NK-92 treated with Interleukin-12 subunit alpha and Interleukin-12 subunit beta, amount 100 ng/mL, for 24 hours (cell line): Measurements from ENCODE around the gene IL25.
"Not testable (repeated sequence)": the region's sequence is repeated elsewhere in the genome, so short reads cannot be mapped to it uniquely, and the experiment has no call there.

ENCODE experiments used
- DNase-seq: peaks from one replicate; lab custom pipeline; 2025; lab: John Stamatoyannopoulos, UW

The IL25 gene

DNA sequence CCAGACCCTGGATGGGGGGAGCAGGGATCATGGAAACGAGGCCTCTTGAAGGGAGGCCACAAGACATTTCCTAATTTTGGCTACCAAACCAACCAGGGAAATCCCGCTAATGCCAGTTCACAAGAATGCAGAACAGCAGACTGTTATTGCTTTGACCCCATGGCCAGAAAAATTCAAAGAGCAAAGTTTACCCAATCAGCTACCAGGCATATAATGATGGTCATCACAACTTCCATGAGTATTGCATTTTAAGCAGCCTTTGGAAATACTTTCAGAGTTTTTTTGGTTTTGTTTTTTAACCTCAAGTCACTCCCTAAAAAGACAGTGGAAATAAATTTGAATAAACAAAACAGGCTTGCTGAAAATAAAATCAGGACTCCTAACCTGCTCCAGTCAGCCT, at the start of gene IL25:
Gene IL25 (plus strand): TSS at position 301 of the 400 bp plus-strand sequence.
- no peak for DNase-seq

DNA sequence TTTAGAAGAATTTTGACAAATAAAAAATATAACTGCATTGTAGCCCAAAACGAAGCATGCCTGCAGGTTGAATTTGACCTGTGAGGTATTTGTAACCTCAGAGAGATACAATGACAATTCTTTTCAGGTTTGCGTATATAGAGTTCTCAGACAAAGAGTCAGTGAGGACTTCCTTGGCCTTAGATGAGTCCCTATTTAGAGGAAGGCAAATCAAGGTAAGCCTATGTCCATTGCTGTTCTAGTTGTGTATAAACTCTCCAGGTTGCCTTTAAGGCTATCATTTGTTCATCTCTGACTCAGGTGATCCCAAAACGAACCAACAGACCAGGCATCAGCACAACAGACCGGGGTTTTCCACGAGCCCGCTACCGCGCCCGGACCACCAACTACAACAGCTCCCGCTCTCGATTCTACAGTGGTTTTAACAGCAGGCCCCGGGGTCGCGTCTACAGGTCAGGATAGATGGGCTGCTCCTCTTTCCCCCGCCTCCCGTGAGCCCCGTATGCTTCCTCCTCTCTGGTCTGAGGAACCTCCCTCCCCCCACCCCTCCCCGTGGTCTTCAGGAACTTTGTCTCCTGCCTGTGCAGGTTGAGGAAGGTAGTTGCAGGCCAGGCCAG, 48.7 kb upstream of the IL25 start:
- DNase-seq, result no peak

DNA sequence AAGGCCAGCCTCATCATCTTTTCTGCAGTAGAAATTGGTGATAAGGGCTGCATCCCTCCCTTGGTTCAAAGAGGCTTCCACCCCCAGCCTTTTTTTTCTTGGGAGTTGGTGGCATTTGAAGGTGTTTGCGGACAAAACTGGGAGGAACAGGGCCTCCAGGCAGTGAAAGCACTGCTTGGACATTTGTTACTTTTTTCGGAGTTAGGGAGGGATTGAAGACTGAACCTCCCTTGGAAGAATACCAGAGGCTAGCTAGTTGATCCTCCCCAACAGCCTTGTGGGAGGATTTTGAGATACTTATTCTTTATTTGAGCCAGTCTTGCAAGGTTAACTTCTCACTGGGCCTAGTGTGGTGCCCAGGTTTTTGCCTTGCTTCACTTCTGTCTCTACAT, 48.2 kb upstream of the IL25 start:
- DNase-seq, result no peak

DNA sequence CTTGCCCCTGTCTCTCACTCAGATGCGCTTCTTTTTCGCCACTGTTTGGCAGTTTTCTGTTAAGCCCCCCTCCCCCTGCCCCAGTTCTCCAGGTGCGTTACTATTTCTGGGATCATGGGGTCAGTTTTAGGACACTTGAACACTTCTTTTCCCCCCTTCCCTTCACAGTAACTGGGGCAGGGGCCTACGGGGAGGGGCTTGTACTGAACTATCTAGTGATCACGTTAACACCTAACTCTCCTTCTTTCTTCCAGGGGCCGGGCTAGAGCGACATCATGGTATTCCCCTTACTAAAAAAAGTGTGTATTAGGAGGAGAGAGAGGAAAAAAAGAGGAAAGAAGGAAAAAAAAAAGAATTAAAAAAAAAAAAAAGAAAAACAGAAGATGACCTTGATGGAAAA, 47.6 kb upstream of the IL25 start:
- DNase-seq, result no peak

DNA sequence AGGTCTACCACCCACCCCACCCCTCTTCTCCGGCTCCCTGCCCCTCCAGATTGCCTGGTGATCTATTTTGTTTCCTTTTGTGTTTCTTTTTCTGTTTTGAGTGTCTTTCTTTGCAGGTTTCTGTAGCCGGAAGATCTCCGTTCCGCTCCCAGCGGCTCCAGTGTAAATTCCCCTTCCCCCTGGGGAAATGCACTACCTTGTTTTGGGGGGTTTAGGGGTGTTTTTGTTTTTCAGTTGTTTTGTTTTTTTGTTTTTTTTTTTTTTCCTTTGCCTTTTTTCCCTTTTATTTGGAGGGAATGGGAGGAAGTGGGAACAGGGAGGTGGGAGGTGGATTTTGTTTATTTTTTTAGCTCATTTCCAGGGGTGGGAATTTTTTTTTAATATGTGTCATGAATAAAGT, 46.9 kb upstream of the IL25 start:
- DNase-seq, result not testable (repeated sequence)

DNA sequence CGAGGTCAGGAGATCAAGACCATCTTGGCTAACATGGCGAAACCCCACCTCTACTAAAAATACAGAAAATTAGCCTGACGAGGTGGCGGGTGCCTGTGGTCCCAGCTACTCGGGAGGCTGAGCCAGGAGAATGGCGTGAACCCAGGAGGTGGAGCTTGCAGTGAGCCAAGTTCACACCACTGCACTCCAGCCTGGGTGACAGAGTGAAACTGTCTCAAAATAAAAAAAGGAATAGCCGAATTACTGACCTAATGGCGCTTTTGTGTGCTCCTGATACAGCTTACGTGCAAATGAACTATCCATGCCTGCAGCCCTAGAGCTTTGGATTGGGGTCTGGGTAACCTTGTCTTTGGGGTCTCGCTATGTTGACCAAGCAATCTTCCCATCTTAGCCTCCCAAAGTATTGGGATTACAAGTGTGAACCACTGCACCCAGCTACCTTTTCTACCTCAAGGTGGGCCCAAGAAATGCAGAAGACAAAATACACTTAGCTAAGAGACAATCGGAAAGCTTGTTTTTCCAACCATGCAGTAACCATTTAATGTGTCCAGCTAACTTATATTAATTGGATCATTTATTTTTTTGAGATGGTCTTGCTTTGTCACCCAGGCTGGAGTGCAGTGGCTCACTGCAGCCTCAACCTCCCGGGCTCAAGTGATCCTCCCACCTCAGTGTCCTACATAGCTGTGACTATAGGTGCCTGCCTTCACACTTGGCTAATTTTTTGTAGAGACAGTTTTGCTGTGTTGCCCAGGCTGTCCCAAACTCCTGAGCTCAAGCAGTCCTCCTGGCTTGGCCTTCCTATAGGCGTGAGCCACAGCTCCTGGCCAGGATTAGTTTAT, 45.9 kb upstream of the IL25 start:
- no peak for DNase-seq

DNA sequence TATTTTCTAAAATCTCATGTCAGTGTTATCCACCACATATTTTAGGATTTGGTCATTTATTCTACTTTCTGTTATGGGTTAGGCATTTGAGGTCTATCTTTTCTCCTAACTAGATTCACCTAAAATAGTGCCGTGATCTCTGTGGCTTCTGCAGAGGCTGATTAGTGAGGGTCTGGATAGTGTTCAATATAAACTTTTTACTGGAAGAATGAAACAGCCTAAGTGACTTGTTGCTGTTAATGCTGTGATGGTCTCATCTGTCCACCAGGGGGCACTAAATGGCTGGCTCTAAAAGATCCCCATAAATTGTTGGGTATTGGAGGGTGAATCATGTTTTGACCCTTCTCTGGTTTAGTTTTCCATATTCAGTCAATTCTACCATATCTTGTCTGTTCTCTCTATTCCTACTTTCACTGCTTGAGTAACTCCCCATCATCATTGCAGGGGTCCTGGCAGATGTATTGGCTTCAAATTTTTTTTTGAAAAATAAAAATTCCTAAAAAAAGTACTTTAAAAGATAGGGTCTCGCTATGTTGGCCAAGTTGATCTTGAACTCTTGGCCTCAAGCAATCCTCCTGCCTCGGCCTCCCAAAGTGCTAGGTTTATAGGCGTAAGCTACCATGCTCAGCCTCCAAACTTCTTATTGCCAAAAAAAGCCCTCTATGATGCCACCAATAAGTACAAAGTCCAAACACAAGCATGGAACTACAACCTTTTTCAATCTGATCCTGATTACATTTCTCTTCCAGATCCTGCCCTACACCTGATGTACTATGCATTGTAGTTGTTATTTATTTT, 44.5 kb upstream of the IL25 start:
- peak; percentile 32 for DNase-seq

DNA sequence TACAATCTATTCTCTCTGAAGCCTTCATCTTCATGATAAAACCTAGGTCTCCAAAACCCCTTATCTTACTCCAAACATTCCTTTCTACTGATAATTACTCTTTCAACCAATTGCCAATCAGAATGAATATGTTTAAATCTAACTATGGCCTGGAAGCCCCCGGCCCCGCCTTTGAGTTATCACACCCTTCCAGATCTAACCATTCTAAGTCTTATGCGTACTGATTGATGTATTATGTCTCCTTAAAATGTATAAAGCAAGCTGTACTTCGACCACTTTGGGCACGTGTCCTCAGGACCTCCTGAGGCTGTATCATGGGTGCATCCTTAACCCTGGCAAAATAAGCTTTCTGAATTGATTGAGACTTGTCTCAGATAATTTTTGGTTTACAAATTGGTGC, 37.0 kb upstream of the IL25 start:
- no peak for DNase-seq

DNA sequence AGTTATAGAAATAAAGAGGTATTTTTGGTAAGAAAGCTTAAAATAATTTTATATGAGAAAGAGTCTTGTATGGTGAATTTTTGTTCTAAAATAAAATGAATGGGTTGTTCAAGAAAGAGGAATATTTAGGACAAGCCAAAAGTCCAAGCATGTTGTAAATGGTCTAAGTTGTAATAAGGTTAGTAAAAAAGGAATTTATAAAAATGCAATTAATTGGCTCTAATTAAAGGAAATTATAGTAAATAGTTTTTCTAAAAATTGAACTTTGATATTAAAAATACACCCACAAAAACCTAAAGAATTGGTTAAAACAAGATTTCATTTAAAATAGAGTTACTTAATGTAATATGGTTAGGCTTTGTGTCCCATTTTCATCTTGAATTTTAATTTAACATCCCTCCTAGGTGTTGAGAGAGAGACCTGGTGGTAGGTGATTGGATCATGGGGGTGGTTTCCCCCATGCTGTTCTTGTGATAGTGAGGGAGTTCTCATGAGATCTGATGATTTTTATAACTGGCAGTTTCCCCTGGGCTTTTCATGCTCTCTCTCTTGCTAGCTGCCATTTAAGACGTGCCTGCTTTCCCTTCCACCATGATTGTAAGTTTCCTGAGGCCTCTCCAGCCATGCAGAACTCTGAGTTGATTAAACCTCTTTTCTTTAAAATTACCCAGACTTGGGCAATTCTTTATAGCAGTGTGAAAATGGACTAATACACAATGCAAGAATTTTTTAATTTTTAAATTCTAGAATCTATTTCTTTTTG, 32.9 kb upstream of the IL25 start:
- DNase-seq, result no peak

DNA sequence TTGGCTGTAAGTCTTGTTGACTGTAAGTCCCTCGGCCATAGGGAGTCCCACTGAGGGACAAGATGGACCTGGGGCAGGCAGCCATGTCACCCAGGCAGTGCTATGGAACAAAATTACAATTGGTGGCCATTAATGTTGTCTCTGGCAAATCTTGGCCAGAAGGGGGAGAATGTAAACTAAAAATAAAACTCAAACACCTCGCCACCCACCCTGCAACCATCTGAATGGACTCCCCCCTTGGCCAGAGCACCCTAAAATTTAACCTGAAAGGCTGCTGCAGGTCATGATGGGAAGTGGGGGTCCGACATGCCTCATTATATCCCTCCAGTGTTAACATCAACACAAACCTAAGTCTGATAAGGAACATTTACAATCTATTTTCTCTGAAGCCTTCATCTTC, 28.1 kb upstream of the IL25 start:
- no peak for DNase-seq

DNA sequence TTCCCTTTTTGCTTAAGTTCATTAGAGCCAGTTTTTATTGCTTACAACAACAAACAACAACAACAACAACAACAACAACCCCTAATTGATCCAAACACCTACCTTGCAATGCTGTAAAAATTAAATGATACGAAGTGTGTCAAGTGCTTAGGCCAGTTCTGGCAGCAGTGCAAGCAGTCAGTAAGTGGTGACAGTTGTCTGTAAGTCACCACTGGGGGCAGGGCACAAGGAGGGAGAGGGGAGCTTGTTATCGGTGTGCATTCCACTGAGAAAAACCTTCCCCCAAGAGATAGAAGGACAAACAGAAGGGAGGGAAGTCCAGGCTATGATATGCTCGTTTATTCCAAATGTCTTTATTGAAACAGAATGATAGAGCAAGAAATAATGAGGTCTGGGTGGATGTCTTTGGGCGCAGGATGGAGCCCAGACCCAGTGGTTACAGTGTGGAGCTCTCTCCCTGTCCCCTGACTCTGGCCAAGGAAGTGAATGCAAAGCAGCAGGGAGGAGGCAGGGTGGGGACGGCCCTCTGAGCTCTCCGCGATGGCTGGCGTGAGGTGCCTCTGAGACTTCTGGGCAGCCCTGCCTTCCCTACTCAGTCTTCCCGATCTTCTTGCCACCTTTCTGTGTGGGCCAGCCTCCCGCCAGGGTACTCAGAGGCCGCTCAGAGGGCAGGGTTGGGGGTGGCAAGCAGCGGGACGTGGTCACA, 26.5 kb upstream of the IL25 start:
- no peak for DNase-seq

DNA sequence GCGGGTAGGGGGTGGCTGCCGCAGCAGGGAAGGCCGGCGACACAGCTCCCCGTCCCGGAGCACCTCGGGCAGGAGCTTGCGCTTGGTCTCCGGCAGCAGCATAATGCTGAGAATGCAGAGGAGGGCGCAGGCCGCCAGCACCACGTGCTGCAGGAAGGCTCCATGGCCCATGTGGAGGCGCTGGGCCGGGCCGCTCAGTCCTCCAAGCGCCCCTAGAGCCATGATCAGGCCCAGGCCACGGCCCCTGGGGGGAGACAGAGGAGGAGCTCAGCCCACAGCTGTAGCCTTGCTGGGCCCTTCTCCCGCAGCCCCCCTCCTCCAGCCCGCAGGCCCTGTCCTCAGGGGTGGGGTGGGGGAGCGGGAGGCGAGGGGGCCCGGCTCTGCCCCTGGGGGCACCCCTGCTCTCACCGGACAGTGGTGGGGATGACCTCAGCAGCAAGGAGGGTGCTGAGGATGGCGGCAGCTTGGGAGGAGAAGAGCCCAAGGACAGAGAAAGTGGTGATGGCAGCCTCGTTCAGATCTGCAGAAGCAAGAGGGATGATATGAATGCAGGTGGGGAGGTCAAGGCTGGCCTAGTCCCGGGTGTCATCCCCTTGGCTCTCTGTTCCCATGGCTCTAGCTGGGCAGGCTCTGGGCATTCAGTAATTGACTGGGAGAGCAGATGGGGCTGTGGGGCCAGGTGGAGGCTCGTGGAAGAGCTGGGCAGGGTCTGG, 25.8 kb upstream of the IL25 start:
- no peak for DNase-seq

DNA sequence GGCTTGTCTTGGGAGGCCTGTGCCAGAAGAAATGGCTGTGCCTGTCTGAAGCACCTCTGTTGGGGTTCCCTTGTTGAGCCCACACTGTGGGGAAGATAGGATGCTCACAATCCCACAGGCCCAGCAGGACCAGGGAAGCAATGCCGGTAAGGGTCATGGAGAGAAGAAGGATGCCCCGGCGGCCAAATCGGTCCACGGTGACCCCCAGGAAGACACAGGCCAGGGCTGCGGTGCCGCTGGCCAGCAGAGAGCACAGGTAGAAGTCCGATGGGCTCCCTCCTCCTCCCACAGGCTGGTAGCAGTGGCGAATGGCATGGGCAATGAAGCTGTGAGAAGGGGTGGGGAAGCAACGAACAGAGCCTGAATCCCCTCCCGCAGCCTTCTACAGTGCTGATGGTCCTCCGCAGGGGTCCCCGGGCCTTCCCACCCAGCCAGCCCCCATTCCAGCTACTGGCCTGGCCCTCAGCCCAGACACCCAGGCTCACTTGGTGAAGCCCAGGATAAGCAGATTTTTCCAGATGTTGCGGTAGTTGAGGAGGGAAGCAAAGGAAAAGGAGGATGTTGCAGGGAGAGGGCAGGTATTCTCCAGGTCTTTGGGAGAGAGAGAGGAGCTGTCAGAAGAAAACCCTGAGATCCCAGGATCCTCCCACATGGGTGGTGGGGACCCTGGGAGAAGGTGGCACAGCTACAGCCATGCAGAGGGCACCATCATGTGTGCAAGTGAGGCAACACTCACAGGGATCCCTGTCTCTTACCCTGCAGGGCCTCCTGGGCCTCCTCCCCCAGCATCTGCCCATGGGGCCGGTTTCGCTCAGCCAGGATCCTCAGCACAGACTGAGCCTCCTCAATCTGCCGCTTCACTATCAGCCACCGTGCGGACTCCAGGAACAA, 25.0 kb upstream of the IL25 start:
- no peak for DNase-seq

DNA sequence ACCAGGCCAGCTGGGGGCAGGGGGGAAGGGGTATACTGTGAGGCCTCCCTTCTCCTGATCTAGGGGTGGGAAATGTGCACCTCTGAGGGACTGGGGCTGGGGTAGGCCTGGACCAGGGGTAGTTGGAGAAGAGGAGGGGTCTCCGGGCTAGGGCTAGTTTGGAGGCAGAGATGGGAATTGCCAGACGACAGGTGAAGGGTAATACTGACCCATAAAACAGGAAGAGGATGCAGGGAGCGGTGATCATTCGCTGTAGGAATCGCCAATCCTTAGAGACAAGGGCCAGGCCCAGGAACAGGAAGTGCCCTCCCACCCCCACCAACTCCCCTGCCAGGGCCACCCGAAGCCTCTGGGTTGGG, 24.3 kb upstream of the IL25 start:
- no peak for DNase-seq

DNA sequence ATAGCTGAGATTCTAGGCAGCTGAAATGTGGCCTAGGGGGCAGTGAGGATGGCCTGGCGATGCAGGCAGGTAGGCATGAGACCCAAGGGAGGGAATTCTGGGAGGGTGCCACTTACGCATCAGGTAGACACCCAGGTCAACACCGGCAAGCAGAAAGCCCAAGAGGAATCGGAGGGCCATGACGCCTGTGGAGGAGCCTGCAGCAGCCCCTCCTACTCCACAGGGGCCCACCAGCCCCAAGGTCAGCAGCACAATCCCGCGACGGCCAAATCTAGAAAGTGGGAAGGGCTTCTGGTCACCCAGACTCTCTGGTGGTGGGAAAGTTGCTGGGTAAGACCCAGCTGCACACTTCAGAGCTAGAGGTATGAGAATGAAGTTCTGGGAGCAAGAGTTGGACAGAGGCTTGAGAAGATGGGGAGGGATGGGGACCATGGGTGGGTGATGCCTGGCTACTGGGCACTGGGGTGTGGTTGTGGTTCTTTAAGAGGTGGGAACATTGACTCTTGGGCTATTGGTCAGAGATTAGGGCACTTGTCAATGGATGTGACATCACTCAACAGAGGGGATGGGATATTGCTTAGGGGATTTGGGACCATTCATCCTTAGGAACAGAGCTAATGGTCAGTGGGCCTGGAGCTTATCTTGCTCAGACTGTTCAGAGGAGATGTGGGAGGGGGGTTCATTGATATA, 23.3 kb upstream of the IL25 start:
- DNase-seq, result no peak

DNA sequence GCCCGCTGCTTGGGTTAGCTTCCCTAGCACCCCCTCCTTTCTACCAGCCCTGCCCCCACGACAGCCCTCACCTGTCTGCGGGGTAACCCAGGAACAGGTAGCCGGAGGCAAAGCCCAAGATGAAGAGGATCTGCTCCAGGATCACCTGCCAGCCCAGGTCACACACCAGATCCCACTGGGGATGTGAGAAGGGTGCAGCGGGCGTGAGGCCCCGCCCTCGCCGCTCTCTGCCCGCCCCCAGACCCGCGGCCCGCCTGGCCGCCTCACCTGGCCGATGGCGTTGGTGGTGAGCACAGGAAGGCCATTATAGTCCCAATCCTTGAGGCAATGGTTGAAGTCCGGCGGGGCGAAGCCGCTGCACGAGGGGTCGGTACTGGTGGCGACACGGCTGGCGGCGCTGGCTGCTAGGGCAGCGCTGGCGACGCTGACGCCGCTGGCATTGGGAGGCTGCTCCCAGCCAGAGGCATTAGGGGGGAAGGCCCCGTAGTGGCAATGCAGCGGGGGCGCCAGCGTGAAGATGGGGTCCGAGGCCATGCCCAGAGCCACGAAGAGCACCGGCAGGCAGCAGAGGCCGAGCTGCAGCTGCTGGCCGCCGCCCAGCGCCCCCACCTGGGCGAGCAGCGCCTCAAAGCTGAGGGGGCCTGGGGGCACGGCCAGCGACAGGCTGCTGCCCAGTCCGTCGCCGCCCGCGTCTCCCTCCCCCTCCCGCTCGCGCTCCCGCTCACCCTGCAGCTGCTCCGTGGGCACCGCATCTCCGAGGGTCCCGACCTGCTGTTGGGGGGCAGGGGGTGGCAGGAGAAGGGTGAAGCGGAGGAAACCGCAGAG, 20.7 kb upstream of the IL25 start:
- DNase-seq, result no peak

DNA sequence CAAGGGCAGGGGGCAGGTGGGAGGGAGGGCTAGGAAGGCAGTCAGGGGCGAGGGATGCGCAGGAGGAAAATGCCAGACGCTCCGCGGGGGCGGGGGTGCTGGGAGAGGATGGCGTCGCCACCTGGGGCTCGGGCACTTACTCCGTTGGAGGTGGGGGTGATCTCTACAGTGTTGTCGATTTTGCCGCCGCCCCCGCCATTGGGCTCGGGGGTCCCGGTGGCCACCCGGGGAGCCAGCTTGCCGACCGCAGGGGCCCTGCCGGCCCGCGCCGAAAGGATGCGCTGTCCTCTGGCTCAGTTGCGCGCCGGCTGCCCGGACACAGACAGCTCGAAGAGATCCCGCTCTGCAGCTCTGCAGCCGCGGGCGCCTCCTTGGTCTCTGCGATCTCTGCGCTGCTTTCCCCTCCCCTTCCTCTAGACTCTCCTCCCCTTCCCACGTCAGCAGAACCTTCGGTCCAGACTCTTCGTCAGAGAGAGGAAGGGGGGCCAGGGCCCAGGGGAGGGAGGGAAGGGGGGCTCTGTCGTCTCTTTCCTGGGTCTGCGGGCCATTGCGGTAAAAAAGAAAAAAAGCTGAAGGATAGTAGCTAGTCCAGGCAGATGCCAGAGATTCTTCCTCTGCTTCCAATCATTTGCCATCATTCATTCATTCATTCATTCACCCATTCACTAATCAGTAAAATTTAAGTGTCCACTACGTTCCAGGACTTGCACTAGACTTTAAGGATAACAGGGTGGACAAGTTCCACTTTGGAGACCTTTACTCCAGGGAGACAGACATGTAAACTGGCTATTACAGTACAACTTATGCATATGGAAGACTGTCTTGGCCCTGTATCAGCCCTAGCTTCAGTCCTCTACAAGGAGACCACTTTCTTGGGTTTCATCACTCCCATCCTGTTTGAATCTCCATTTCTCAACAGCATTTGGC, 19.8 kb upstream of the IL25 start, which contains the start of gene SLC22A17:
Gene SLC22A17 (minus strand): TSS at position 382 of the 927 bp plus-strand sequence.
- no peak for DNase-seq
